Measurements from ENCODE around the gene ACTR2. TPM values are rescaled to one million over a fixed set of nuclear protein-coding genes. Genes with fewer than 3 reads are reported as not detected.

ACTR2 gene
- total and polyA plus RNA-seq, 9 of the 15 experiments (the other 6 are each of a cell fraction or from before 2014, with no cell fraction given), result 47.3 to 239 (median 108) TPM

- TF ChIP-seq KHSRP (IDR thresholded peaks at IDR 0.05), result no peak
- no peak for TF ChIP-seq MIER1 (IDR thresholded peaks at IDR 0.05; ENCODE audit: low read depth)
- no peak for TF ChIP-seq NFATC3 (IDR thresholded peaks at IDR 0.05)
- TF ChIP-seq NFRKB (IDR thresholded peaks at IDR 0.05; ENCODE audit: low read depth), result peak; percentile 70; the same call in 1 of the 2 replicates
- TF ChIP-seq CEBPG (CRISPR knock-in tag; IDR thresholded peaks at IDR 0.05), result peak; percentile 89
- peak; percentile 66 to 86 for TF ChIP-seq CEBPG (tag; conservative IDR thresholded peaks at IDR 0.05 in 1 of 2, IDR thresholded peaks at IDR 0.05 in 1 of 2)
- TF ChIP-seq MECOM (CRISPR knock-in tag; IDR thresholded peaks at IDR 0.05), result peak; percentile 34; the same call in 1 of the 2 replicates
- no peak for TF ChIP-seq CCNT2 (IDR thresholded peaks at IDR 0.05; ENCODE audit: borderline replicate concordance, extremely low read depth, insufficient read length, low read depth, low read length)
- TF ChIP-seq OTX1 (CRISPR knock-in tag; IDR thresholded peaks at IDR 0.05), result no peak
- no peak for TF ChIP-seq MBD1 (CRISPR knock-in tag; IDR thresholded peaks at IDR 0.05)
- TF ChIP-seq ZNF780A (CRISPR knock-in tag; IDR thresholded peaks at IDR 0.05), result no peak
- no peak for TF ChIP-seq ZNF124 (CRISPR knock-in tag; IDR thresholded peaks at IDR 0.05)
- no peak for TF ChIP-seq JUNB (CRISPR knock-in tag; conservative IDR thresholded peaks at IDR 0.05)
- TF ChIP-seq ZFX (CRISPR knock-in tag; IDR thresholded peaks at IDR 0.05), result peak; percentile 84
- TF ChIP-seq POLR2AphosphoS5 (IDR thresholded peaks at IDR 0.05; ENCODE audit: control insufficient read depth, insufficient read depth, low read depth, low read length), result peak; percentile 28; the same call in 1 of the 2 replicates
- TF ChIP-seq NCOA6 (IDR thresholded peaks at IDR 0.05), result no peak
- TF ChIP-seq PKNOX1 (IDR thresholded peaks at IDR 0.05), result no peak
- no peak for TF ChIP-seq IRF1 (CRISPR knock-in tag; IDR thresholded peaks at IDR 0.05; ENCODE audit: borderline replicate concordance)
- TF ChIP-seq NBN (IDR thresholded peaks at IDR 0.05; ENCODE audit: low read depth), result no peak
- TF ChIP-seq ZNF449 (CRISPR knock-in tag; IDR thresholded peaks at IDR 0.05), result 0 out of 2 replicates have a peak, but pooled peaks have one; percentile 37
- TF ChIP-seq POLR2H (tag; IDR thresholded peaks at IDR 0.05; ENCODE audit: low read depth), result 0 out of 2 replicates have a peak, but pooled peaks have one; percentile 55
- TF ChIP-seq E2F6 (IDR thresholded peaks at IDR 0.05; ENCODE audit: borderline replicate concordance in 1 of 2, extremely low read depth in 1 of 2, insufficient read depth in 1 of 2, insufficient read length in 1 of 2, low read depth in 1 of 2, low read length in 1 of 2, poor library complexity in 1 of 2, severe bottlenecking in 1 of 2), result peak in 1 of 2 experiments; percentile 31
- peak; percentile 59 for TF ChIP-seq EP400 (IDR thresholded peaks at IDR 0.05)
These were observed 4.4 kb downstream of the ACTR2 start (continued) for GRCh38 chr2:65231892-65232477.

Measured in K562 (cell line).